Right hindlimb (tissue), 1 donor: ENCODE data around the gene EEF1G.
A peak's percentile ranks its signal among the peaks of the same experiment; 100 is the strongest.
"Not testable (repeated sequence)": the region's sequence is repeated elsewhere in the genome, so short reads cannot be mapped to it uniquely, and the experiment has no call there.

Source experiments
- DNase-seq: peaks from one replicate; pipeline ENCODE4 v3.0.0-alpha.2; 2018

Gene EEF1G

GRCh38 chr11:62575156-62575555, 1.5 kb upstream of the EEF1G start:
- peak; percentile 38 for DNase-seq

GRCh38 chr11:62574363-62575071, 826 bp upstream of the EEF1G start:
- peak; percentile 66 for DNase-seq

DNA sequence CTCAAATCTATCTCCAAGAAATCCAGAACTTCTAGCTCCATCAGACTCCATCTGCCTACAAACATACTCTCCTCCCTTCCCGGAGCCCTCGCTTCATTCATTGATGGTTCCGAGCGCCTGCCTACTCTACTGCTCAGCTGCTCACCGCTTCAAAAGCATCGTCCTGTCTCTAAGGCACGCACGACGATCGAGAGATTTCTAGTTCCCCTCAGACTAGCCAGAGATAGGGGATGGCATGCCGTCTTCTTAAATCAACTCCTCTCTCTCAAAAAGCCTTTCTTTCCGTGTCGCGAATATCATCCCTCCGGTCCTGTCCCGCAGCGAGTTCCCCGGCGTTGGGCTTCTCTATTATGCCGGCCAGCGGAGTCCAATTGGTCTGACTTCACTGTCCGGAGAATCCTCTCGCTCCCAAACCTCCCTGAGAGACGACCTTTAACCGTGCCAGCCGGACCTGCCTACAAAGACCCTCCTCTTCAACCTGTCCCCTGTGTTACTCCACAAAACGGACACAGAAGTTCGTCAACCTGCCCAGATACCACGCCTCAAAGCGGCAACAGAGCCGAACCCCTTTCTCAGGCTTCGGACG, 592 bp downstream of the EEF1G start:
- DNase-seq: no peak

DNA sequence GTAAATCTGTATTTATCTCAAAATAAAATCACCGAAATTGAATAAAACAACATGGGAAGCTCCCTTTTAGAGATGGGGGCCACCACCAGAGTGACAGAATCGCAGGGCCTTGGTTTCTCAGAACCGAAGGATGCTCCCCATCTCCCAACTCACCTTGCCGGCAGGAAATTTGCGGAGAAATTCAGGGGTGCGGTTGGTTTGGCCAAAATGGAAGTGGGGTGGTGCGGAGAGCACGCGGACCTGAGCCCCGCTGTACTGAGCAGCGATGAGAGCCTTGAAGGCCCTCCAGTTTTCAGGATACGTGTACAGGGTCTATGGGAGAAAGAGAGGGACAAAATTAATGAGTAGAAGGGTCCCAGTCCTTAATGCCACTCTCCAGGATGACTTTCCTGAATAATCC, 1.3 kb downstream of the EEF1G start:
- no peak for DNase-seq

DNA sequence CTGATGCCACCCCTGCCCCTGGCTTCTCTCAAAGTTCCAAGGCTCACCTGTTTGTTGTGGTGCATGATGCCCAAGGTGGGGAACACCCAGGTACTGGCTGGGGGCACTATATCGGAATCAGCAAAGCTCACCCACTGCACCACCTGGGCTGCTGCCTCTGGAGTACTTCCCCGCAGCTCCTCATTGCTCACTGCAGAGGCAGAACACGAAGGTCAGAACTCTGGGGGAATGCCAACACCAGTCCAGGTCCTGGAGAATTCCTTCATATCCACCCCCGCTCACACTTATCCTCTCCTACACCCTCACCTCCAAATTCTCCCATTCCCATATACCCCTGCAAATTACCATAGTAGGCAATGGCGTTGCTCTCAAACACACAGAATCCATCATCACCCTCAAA, 2.2 kb downstream of the EEF1G start:
- not testable (repeated sequence) for DNase-seq

- DNase-seq: not testable (repeated sequence)
Measured at GRCh38 chr11:62570903-62571302, 2.8 kb downstream of the EEF1G start.

- no peak for DNase-seq
Measured at GRCh38 chr11:62569611-62570010, 4.1 kb downstream of the EEF1G start.

GRCh38 chr11:62567018-62567633, 6.6 kb downstream of the EEF1G start:
- no peak for DNase-seq

DNA sequence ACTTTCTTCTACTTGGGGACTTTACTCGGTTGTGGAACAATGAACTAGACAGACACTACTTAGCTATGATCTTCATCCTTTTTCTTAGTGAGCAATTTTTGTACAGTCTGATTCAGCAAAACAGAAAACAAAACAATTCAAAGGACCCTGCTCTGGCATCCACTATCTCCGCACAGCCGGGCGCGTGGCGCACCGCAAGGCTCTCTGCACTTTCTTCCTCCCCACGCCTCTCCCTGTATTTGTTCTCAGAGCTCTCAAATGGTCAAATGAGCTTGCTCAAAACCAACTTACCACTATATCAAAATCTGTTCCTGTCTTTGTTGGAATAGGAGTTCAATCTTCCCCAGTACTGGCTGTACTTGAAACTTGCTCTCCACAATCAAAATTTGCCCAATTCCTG, 7.4 kb downstream of the EEF1G start:
- no peak for DNase-seq

DNA sequence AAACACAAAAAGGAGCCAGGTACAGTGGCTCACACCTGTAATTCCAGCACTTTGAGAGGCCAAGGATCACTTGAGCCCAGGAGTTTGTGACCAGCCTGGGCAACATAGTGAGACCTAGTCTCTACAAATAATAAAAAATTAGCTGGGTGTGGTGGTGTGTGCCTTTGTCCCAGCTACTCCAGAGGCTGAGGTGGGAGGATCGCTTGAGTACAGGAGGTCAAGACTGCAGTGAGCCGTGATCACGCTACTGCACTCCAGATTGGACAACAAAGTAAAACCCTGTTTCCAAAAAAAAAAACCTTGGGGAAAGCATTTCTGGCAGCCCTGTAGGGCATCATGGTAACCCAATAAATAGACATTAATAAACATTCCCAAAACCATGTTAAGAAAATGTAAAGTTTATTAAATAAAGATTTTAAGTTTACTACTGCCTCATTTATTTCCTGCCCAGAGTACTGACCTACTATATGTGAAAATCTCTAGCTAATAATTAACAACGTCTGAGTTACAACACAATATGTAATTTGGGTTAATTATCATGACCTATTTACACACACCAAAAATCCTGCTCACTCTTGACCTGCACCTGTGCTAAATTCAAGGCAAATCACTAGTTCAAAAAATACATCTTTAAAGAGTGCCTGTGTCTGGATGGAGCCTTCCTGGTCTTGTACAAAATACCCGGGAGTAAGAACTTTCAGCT, 8.4 kb downstream of the EEF1G start:
- no peak for DNase-seq

DNA sequence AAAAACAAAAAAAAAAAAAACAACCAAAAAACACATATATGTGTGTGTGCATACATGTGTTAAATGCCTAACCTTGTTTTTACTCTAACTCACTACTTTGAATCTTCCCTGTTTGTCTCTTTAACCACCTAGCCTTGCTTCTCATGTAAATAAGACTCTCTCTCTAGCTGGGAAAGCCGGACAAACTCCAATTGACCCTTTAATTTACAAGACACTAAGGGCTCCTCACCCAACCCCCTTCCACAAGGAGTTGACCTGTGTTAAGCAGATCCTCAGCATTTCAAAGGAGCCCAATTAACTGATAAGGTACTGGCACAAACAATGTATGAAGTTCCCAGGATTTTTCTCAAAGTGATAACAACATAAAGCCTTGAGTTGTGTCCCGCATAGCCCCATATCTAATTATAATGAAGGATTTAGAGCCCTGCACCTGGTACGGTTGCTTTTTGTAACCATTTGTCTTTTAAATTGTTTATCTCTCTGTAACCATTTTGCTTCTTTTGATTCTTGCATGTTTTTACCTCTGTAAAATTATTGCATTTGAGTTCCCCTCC, 11.9 kb downstream of the EEF1G start:
- DNase-seq: not testable (repeated sequence)

DNA sequence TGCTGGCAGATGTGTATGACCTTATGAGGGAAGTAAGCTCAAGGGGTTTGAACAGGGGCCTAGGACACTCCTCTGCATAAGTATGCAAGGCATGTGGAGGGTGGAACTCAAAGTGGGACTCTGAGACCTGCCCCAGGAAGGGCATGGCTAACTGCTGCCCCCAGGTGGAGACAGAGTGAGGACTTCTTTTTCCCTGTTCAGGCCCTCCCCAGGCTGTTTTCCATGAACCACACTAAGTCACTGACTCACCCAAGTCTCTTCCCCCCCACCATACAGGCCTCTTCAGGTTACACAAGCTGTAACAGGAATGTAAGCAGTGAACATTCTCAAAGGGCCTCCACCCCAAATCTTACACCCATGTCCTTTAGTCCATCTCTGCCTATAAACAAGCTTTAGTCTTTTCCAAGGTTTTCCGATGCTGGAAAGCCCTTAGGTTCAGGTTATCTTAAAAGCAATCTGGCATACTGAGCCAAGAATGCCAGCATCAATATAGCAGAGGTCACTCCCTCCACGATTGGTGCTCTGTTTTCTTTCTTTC, 13.1 kb downstream of the EEF1G start:
- DNase-seq: peak; percentile 86

- not testable (repeated sequence) for DNase-seq
Measured at GRCh38 chr11:62559626-62560025, 14.1 kb downstream of the EEF1G start.

- DNase-seq: no peak
Measured at GRCh38 chr11:62559204-62559603, 14.5 kb downstream of the EEF1G start.

GRCh38 chr11:62558669-62559068, 15.0 kb downstream of the EEF1G start:
- DNase-seq: no peak

- DNase-seq: no peak
Measured at GRCh38 chr11:62556875-62557631, 16.6 kb downstream of the EEF1G start.

- peak; percentile 90 for DNase-seq
Measured at GRCh38 chr11:62556108-62556874, 17.4 kb downstream of the EEF1G start.

DNA sequence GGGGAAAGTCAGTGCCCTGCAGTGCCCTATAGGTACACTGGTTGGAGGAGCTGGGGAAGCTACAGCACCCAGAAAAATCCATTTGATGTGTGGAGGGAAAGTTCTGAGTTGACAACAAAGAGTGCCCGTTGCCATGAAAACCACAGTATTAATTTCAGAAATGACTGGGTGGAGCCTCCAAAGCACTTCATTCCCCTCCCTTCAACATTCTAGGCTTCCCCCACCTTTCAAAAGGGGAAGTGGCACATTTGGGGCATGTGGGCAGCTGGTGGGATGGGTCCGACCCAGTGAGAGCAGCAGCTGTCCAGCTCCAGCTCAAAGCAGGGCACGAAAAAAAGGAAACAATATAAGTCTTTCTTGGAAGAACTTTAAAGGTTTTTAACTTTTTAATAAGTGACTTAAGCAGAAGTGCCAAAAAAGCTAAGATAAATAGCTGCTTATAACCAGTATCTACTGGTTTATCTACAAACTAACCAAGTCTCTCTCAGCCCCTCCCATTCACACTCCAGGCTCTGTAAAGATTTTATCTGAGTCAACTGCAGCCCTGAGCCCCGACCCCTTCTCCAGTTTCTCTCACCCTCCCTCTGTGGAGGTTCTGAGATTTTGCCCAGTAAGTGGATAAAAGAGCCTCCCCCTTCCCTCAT, 18.1 kb downstream of the EEF1G start:
- peak; percentile 72 for DNase-seq

- DNase-seq: peak; percentile 76
Measured at GRCh38 chr11:62554387-62555167, 19.1 kb downstream of the EEF1G start.

DNA sequence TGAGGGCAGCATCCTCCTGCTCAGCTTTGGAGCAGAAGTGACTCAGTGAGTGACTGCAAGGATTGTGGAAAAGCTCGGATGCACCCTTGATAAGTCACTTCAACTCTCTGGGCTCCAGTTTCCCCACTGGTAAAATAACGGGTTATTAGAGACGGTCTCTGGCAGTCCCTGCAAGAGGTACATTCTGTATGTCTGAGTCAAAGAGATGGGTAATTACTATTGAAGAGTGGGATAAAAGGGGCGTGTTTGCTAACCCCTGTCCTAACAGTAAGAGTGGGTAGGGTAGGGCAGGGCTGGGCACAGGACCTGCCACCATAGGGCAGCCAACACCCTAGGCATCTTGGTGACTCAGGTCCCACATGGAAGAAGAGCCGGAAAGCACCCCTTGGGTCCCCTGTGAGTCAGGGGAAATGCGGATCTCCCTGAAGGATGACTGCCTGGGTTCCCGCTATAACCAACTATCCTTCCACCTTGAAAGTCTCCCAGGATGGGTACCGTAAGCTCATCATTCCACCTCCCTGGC, 19.8 kb downstream of the EEF1G start:
- no peak for DNase-seq
